ENCODE data around the gene MYO7A. TPM values are rescaled to one million over a fixed set of nuclear protein-coding genes. Genes with fewer than 3 reads are reported as not detected.

The MYO7A gene
- total RNA-seq, 2 donors from 2014 or later = 1.4 to 5.0 TPM

DNA sequence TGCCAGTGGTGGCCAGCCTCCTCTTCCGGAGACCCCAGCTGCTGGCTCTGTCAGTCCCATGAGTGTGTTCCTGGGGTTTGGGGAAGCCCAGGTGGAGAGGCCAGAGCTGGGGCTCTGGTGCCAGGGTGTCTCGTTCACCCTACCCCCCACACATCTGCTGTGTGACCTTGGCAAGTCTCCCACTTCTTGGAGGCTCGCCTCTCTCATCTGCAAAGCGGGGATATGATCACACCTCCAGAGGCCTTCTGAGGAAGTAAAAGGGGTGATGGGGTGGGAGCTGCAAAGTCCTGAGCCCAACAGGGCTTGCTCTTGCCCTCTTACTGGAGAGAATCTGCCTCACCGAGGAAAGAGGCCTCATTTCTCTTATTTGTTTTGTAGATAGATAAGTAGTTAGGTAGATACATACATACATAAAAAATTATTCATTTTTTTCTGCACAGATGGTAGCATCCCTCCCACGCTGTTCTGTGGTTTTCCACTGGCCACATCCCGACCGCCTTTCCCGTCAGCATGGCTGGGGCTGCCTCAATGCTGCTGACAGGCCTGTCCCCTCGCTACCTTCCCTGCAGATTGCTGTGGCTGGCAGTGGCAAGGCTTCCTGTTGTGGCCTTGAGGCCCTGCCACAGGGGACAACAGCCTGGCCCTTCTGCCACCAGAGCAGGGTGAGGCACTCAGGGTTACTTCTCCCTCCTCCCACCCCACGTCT is 23.9 kb downstream of the MYO7A start:
- no peak overlapping the region for H3K4me3 ChIP-seq
- no peaks in the 10 kb centered on the region for H3K27me3 ChIP-seq
- peaks cover 0 to 20% of the 10 kb centered on the region in 2 donors for H3K4me1 ChIP-seq
- H3K36me3 ChIP-seq = no peaks in the 10 kb centered on the region
- no peak for DNase-seq (ENCODE audit: low spot score)
- H3K9me3 ChIP-seq = no peaks in the 10 kb centered on the region
- no peak overlapping the region for H3K27ac ChIP-seq
- no peak for TF ChIP-seq CTCF (IDR thresholded peaks at IDR 0.05)

DNA sequence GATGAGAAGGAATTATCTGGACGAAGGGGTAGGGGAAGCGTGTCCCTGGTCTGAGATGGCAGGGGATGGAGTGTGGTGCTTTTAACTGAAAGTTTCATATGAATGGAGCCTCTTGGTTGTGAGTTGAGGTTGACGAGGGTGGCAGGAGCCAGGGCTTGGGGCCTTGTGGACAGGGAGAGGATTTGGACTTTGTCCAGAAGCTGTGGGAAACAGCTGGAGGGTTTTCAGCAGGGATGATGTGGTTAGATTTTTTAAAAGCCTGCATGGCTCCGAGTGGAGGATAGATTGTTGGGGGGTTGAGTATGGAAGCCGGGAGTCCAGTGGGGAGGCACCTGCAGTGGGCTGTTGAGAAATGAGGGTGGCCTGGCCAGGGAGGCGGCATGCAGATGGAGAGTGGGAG is 24.8 kb downstream of the MYO7A start:
- H3K27me3 ChIP-seq = no peaks in the 10 kb centered on the region
- no peak overlapping the region for H3K4me3 ChIP-seq
- H3K4me1 ChIP-seq = peaks cover 0 to 20% of the 10 kb centered on the region in 2 donors
- no peaks in the 10 kb centered on the region for H3K9me3 ChIP-seq
- no peak overlapping the region for H3K27ac ChIP-seq
- no peaks in the 10 kb centered on the region for H3K36me3 ChIP-seq
- DNase-seq (ENCODE audit: low spot score) = no peak
- TF ChIP-seq CTCF (IDR thresholded peaks at IDR 0.05) = no peak

DNA sequence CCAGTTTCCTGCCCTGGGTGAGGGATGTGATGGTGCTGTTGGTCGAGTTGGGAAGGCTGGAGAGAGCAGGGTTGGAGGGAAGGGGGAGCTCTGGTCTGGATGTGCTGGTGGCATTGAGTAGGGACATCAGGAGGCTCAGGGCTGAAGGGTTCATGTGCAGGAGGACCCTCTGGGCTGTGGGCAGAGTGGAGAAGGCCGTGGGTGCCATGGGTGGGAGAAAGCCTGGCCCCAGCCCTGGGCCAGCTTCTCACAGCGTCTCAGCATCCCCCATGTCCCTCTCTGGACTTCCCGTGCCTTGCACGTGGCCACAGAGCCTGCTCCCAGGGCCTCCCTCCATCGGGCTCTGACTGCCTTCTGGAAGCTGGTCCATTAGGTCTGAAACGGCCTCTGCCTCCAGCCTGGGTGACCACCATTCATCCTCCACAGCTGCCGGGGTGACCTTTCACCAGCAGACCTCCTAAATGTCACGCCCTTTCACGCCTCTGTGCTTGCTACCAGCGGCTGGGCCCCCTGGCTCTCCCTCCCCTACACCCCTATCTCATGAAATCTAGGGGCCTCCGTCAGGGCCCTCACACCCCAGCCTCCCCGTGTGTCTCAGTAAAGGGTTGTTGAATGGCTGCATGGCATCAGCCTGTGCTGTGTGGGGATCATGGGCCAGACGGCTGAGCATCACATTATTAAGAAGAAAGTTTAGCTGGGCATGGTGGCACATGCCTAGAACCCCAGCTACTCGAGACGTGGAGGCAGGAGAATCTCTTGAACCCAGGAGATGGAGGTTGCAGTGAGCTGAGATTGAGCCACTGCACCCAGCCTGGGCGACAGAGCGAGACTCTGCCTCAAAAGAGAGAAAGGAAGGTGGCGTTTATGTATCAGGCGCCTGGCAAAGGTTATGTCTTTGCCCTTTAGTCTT is 25.5 kb downstream of the MYO7A start:
- no peaks in the 10 kb centered on the region for H3K27me3 ChIP-seq
- no peak for DNase-seq (ENCODE audit: low spot score)
- no peak for TF ChIP-seq CTCF (IDR thresholded peaks at IDR 0.05)
- H3K9me3 ChIP-seq = no peaks in the 10 kb centered on the region
- H3K4me3 ChIP-seq = no peak overlapping the region
- H3K4me1 ChIP-seq = peaks cover 0 to 20% of the 10 kb centered on the region in 2 donors
- no peak overlapping the region for H3K27ac ChIP-seq
- H3K36me3 ChIP-seq = no peaks in the 10 kb centered on the region

DNA sequence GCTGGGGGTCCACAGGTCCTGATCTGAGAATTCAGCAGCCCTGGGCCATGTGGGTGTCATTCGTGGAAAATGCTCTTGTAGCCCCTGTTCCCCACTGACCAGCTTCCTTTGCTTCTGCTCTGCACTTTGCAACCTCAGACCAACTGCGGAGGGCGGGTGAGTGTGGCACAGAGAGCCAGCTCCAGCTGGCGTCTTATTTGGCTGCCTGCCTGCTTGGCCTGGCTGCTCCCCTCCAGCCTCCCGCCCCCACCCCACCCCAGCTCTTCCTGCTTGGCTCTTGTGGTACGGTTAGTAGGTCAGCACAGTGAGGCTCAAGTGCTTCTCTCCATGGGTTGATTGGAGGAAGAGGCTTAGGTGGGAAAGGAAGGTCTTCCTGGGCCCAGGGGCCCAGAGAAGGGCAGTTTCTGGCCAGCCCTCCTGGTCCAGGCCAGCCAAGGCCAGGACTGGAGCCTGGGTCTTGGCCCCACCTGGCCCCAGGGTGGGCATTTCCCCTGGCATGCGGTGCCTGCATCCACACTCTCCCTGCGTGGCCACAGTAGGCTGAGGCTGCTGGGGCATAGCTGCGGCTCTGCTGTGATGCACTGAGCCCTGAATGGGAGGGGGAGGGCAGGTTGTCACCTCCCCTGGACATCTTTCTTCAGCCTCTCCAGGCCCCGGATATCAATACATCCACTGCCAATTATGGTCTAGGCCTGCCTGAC is 26.5 kb downstream of the MYO7A start:
- Histone ChIP-seq H3K4me3 (no peak overlapping the region), H3K9me3 (no peaks in the 10 kb centered on the region), H3K4me1 (peaks cover 0 to 20% of the 10 kb centered on the region in 2 donors), H3K36me3 (no peaks in the 10 kb centered on the region), H3K27ac (no peak overlapping the region), H3K27me3 (no peaks in the 10 kb centered on the region)
- no peak for TF ChIP-seq CTCF (IDR thresholded peaks at IDR 0.05)
- no peak for DNase-seq (ENCODE audit: low spot score)

- no peak for DNase-seq (ENCODE audit: low spot score)
- H3K27me3 ChIP-seq = no peaks in the 10 kb centered on the region
These were observed 27.0 kb downstream of the MYO7A start for GRCh38 chr11:77155082-77155475.

More at GRCh38 chr11:77155082-77155475, 27.0 kb downstream of the MYO7A start:
- Histone ChIP-seq H3K4me3 (no peak overlapping the region), H3K9me3 (no peaks in the 10 kb centered on the region), H3K27ac (no peak overlapping the region), H3K36me3 (no peaks in the 10 kb centered on the region), H3K4me1 (peaks cover 0 to 20% of the 10 kb centered on the region in 2 donors)
- TF ChIP-seq CTCF (IDR thresholded peaks at IDR 0.05) = no peak

All from right atrium auricular region (tissue), 2 donors.